NK-92 (cell line): ENCODE results near the gene ANKRD40.
A peak's percentile ranks its signal among the peaks of the same experiment; 100 is the strongest.
"Not testable (repeated sequence)": the region's sequence is repeated elsewhere in the genome, so short reads cannot be mapped to it uniquely, and the experiment has no call there.

ENCODE experiments used
- DNase-seq: peaks from one replicate; lab custom pipeline; 2025; ENCODE audit not compliant: unreplicated experiment; lab: John Stamatoyannopoulos, UW

The ANKRD40 gene, protein sequence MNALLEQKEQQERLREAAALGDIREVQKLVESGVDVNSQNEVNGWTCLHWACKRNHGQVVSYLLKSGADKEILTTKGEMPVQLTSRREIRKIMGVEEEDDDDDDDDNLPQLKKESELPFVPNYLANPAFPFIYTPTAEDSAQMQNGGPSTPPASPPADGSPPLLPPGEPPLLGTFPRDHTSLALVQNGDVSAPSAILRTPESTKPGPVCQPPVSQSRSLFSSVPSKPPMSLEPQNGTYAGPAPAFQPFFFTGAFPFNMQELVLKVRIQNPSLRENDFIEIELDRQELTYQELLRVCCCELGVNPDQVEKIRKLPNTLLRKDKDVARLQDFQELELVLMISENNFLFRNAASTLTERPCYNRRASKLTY

DNA sequence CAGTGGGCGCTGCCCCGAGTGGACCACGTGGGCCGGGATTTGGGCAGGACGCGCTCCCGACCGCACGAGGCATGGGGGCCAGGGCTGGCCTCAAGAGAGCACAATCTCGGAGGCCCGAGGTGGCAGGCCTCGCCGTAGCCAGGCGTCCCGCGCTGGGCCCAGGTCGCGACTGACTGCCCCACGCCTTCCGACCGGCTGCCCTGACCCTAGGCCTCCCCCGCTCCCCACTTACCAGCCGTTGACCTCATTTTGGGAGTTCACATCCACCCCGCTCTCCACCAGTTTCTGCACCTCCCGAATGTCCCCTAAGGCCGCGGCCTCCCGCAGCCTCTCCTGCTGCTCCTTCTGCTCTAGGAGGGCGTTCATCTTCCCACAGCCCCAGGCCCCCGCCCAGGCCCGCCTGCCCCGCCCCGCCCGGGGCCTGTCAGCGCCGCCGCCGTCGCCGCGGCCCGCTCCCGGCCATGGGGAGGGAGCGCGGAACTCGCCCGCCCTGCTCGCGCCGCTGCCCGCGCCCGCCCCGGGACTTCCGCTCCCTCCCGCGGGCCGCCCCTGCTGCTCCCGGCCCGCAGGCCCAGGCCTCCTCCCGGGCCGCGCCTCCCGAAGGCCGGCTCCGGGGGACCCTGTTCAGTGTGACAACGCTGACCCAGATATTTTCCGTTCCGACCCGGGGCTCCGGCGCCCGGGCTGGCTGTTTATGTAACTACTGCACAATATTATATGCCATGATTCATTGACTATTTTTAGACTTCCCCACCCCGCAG is at the start of gene ANKRD40:
Gene ANKRD40, minus strand, starts transcription at position 626 of the 761 bp plus-strand sequence. Its CDS starts 260 bp downstream, at position 366.
- DNase-seq, result peak; percentile 20

- DNase-seq, result no peak
Observed at GRCh38 chr17:50754521-50754920, 46.8 kb upstream of the ANKRD40 start.

GRCh38 chr17:50749245-50749644 is 41.5 kb upstream of the ANKRD40 start:
- DNase-seq, result no peak

GRCh38 chr17:50745631-50746030 is 37.9 kb upstream of the ANKRD40 start:
- no peak for DNase-seq

DNA sequence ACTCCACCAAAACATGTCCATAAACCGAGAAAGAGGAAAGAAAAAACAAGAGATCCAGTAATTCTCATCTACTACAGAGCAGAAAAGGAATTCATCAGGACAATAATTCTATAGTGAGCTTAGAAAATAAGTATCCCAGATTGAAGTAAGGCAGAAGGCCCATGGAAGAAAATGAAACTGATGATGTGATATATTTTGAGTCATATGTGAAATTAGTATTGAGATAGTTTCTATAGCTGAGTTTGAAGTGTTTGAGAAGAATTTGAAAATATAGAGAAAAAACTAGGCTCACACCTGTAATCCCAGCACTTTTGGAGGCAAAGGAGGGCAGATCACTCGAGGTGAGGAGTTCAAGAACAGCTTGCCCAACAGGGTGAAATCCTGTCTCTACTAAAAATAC is 31.4 kb upstream of the ANKRD40 start:
- DNase-seq, result no peak

DNA sequence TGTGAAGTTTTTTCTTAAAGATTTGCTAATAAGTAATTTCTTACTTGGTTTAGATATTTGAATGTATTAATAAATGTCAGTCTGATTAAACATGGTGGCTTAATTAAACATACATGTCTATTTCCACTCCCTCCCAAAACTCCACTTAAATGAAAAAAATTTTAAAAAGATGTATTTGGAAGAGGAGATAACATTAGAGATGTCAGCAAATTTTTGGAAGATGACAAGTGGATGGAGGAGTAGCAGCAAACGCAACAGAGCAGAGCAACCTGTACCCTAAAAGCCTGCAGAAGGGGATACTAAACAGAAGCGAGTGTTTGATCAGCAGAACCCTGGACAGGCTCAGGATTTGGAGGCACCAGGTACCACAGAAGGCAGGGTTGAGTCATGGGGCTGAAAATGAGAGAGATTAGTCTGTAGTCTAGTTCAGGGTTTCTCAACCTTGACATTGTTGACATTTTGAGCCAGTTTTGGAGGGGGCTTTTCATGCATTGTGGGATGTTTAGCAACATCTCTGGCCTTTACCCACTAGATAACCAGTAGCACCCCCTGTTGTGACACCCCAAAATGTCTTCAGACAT is 29.5 kb upstream of the ANKRD40 start:
- DNase-seq, result no peak

GRCh38 chr17:50735287-50735686 is 27.6 kb upstream of the ANKRD40 start:
- DNase-seq, result no peak

- DNase-seq, result no peak
Observed at GRCh38 chr17:50731575-50732460, 24.1 kb upstream of the ANKRD40 start.

GRCh38 chr17:50728881-50729765 is 21.4 kb upstream of the ANKRD40 start:
- DNase-seq, result no peak

DNA sequence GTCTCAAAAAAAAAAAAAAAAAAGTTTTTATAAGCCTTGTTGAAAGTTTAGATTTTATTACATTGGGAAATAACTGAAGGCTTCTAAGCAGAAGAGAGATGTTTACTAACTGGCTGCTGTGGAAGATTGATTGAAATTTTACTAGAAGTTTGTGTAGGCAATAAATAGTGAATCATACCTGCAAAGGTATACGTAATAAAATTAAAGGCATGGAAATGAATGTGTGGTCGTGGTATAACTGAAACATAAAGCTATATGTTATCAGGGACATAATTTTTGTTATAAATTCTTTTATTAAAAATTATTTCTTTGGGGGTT is 20.4 kb upstream of the ANKRD40 start:
- no peak for DNase-seq

DNA sequence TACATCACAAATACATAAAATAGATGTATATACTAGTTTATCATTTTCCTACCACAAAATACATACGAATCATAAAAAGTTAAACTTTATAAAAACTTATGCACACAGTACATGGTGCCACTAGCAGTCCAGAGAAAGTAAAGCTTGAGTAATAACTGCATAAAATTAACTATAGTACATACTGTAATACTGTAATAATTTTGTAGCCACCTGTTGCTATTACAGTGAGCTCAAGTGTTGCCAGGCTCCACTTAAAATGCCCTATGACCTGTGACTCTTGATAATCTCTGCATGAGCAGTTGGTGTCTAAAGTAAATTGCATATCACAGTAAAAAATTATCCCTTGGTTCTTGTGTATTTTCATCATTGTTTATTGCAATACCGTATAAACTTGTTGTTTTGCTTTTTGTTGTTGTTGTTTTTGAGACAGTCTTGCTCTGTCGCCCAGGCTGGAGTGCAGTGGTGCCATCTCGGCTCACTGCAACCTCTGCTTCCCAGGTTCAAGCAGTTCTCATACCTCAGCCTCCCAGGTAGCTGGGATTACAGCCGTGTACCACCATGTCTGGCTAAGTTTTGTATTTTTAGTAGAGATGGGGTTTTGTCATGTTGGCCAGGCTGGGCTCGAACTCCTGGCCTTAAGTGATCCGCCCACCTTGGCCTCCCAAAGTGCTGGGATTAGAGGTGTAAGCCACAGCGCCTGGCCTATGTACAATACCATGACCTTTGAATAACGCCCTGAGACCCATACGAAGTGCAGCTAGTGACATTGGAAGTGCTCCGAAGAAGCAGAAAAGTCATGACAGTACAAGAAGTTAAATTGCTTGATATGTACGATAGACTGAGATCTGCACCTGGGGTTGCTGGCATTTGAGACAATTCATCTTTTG is 18.3 kb upstream of the ANKRD40 start:
- no peak for DNase-seq

- DNase-seq, result not testable (repeated sequence)
Observed at GRCh38 chr17:50724622-50725021, 16.9 kb upstream of the ANKRD40 start.

GRCh38 chr17:50722746-50723145 is 15.0 kb upstream of the ANKRD40 start:
- no peak for DNase-seq

DNA sequence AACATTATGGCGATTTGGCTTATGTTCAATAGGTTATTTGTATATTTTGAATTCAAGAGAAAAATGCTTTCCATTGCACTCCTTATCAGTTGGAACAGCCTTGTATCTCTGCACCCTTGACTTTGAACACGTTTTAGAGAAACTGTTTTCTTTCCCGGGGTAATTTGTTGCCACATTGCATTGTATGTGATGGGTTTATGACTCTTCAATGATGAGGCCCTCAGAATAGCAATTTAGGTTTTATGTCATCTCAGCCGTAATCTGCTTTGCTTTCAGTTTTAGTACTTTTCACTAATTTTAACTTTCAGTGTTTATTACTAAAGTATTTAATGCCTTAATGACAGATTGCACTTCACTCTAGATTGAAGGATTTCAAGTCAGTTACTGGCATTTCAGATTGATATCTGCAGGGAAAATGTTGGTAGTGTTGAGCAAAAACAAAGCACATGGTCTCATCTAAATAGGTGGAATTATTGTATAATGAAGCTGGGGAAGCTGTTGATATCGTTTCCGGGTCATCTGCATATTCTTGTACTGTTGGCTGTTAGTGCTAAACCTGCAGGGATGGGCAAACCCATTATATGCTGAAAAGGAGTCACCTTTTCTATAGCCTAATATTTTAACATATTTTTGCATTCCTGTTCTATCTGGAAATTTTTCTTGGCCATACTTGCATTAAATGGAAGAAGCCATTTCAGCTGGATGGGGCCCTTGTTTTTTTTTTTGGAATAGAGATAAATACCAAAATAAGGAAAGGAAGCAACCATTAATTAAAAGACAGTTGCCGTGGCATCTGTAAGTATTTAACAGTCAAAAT is 13.7 kb upstream of the ANKRD40 start:
- no peak for DNase-seq

GRCh38 chr17:50719924-50720794 is 12.4 kb upstream of the ANKRD40 start:
- DNase-seq, result no peak

- DNase-seq, result peak; percentile 41
Observed at GRCh38 chr17:50719144-50719923, 11.6 kb upstream of the ANKRD40 start, which contains the start of gene LUC7L3. TSS of gene LUC7L3 (plus strand) at chr17:50719603. CDS start at chr17:50719733, 130 bp downstream.
